ENCODE measurements around the gene SORBS1. TPM values are rescaled to one million over a fixed set of nuclear protein-coding genes. Genes with fewer than 3 reads are reported as not detected.

The SORBS1 gene
- total RNA-seq, 1 donor from 2014 or later = 58.2 TPM

- peaks cover 23% of the 10 kb centered on the region for H3K4me1 ChIP-seq
- DNase-seq (no peak), ATAC-seq (no peak)
- no peak overlapping the region for H3K27ac ChIP-seq
- TF ChIP-seq CTCF (IDR thresholded peaks at IDR 0.05) = no peak
- H3K36me3 ChIP-seq = no peaks in the 10 kb centered on the region
- H3K9me3 ChIP-seq = peaks cover 4% of the 10 kb centered on the region
- no peaks in the 10 kb centered on the region for H3K27me3 ChIP-seq (ENCODE audit: low read depth)
- intact Hi-C loops (cut with DNase I) = no loop called here
- H3K4me3 ChIP-seq = no peak overlapping the region
Observed at GRCh38 chr10:95556994-95557767, 4.0 kb downstream of the SORBS1 start.

DNA sequence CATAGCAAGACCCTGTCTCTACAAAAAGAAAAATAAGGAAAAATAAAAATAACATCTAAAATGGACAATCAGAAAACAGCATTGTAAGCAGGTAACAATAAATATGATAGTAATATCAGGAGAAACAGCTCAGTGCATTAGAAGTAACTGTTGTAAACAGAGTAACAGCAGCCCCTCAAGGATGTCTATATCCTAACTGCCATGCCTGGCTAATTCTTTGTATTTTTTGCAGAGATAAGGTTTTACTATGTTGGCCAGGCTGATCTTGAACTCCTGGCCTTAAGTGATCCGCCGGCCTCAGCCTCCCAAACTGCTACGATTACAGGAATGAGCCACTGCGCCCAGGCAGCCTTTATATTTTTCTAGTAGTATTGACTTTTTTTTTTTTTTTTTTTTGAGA lies 7.5 kb downstream of the SORBS1 start:
- Histone ChIP-seq H3K4me3 (no peak overlapping the region), H3K9me3 (peaks cover 4% of the 10 kb centered on the region), H3K36me3 (no peaks in the 10 kb centered on the region), H3K27me3 (ENCODE audit: low read depth) (no peaks in the 10 kb centered on the region), H3K27ac (no peak overlapping the region), H3K4me1 (peaks cover 10% of the 10 kb centered on the region)
- no peak for ATAC-seq
- intact Hi-C loops (cut with DNase I) = no loop called here
- no peak for TF ChIP-seq CTCF (IDR thresholded peaks at IDR 0.05)
- DNase-seq = no peak

- Histone ChIP-seq H3K27ac (no peak overlapping the region), H3K36me3 (no peaks in the 10 kb centered on the region), H3K9me3 (peaks cover 4% of the 10 kb centered on the region), H3K4me1 (peaks cover 9% of the 10 kb centered on the region), H3K27me3 (ENCODE audit: low read depth) (no peaks in the 10 kb centered on the region), H3K4me3 (no peak overlapping the region)
- no peak for ATAC-seq
- no peak for TF ChIP-seq CTCF (IDR thresholded peaks at IDR 0.05)
- no peak for DNase-seq
- intact Hi-C loops (cut with DNase I) = no loop called here
Observed at GRCh38 chr10:95552679-95553342, 8.4 kb downstream of the SORBS1 start.

GRCh38 chr10:95550073-95550672 lies 11.0 kb downstream of the SORBS1 start:
- Histone ChIP-seq H3K27ac (no peak overlapping the region), H3K4me1 (peaks cover 9% of the 10 kb centered on the region), H3K4me3 (no peak overlapping the region), H3K36me3 (no peaks in the 10 kb centered on the region), H3K9me3 (peaks cover 4% of the 10 kb centered on the region), H3K27me3 (ENCODE audit: low read depth) (no peaks in the 10 kb centered on the region)
- ATAC-seq (peak in 1 of 2 donors; percentile 34), DNase-seq (no peak)
- intact Hi-C loops (cut with DNase I) = no loop called here
- no peak for TF ChIP-seq CTCF (IDR thresholded peaks at IDR 0.05)

DNA sequence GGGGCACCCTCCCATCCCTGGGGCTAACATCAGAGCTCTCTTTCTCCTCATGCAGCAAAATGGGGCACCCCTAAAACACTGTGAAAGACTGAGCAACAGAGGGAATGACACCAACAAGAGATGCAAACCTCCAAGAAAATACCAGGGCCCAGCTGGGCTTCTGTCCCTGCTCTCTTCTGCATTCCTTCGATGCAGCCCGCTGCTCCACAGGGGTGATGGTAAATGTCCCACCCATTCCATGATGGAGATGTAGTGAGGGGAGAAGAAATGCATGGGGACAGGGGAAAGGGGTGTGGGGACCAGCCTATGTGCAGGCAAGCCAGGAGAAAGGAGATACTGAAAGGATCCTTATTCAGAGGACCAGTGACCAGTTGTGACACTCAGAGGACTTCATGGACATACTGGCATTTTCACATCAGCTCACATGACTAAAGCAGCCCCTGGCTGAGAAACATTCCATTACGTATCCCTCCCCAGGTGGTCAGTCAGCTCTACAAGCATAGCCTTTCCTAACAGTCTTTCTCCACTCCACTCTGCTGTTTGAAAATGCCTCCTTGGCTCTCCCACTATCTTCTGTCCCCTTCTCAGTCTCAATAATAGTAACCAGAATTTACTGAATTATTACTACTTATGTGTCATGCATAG lies 13.3 kb downstream of the SORBS1 start:
- intact Hi-C loops (cut with DNase I) = no loop called here
- Histone ChIP-seq H3K27me3 (ENCODE audit: low read depth) (no peaks in the 10 kb centered on the region), H3K4me1 (peaks cover 26% of the 10 kb centered on the region), H3K4me3 (no peak overlapping the region), H3K27ac (no peak overlapping the region), H3K9me3 (no peaks in the 10 kb centered on the region), H3K36me3 (no peaks in the 10 kb centered on the region)
- no peak for ATAC-seq
- TF ChIP-seq CTCF (IDR thresholded peaks at IDR 0.05) = no peak
- no peak for DNase-seq

Data from lower lobe of right lung (tissue), 2 donors.